ENCODE measurements around the gene OVAAL. TPM values are rescaled to one million over a fixed set of nuclear protein-coding genes. Genes with fewer than 3 reads are reported as not detected.

OVAAL gene
- total and polyA plus RNA-seq, 2 experiments from 2014 or later, result not detected

GRCh38 chr1:180572760-180573159, 14.0 kb downstream of the OVAAL start:
- TF ChIP-seq EZH2 (IDR thresholded peaks at IDR 0.05; ENCODE audit: insufficient read depth, poor library complexity, severe bottlenecking), result no peak
- no peak for TF ChIP-seq EZH2phosphoT487 (IDR thresholded peaks at IDR 0.05; ENCODE audit: insufficient read depth, low read depth)
- no peak overlapping the region for H3K4me3 ChIP-seq
- no peak overlapping the region for H3K9ac ChIP-seq
- no peaks in the 10 kb centered on the region for H3K79me2 ChIP-seq (ENCODE audit: insufficient read depth)
- H3K4me1 ChIP-seq (ENCODE audit: insufficient read depth), result peaks cover 19% of the 10 kb centered on the region
- DNase-seq, result no peak
- H3K27ac ChIP-seq, result no peak overlapping the region
- no peaks in the 10 kb centered on the region for H3K36me3 ChIP-seq (ENCODE audit: low read depth)
- H3F3A ChIP-seq (ENCODE audit: insufficient read depth), result peaks cover 10% of the 10 kb centered on the region
- H3K9me2 ChIP-seq (ENCODE audit: insufficient read depth), result no peaks in the 10 kb centered on the region
- H2AFZ ChIP-seq, result no peak overlapping the region
- no peak overlapping the region for H3K4me2 ChIP-seq (ENCODE audit: unreplicated experiment)
- no peaks in the 10 kb centered on the region for H3K27me3 ChIP-seq (replicated peaks; ENCODE audit: insufficient read depth)
- in situ Hi-C loops (cut with MboI), result no loop called here
- H3K9me3 ChIP-seq (ENCODE audit: low read depth), result no peaks in the 10 kb centered on the region
- 61 to 63% methylated on average over 4 of the region's 4 CpGs for WGBS, 2 experiments (ENCODE audit: low coverage in 1 of 2, low lambda C conversion rate in 2 of 2, missing lambda C conversion rate in 2 of 2)
- no peaks in the 10 kb centered on the region for H4K20me1 ChIP-seq (ENCODE audit: insufficient read depth)

GRCh38 chr1:180574031-180574713, 15.4 kb downstream of the OVAAL start:
- no peaks in the 10 kb centered on the region for H3K27me3 ChIP-seq (replicated peaks; ENCODE audit: insufficient read depth)
- peaks cover 19% of the 10 kb centered on the region for H3K4me1 ChIP-seq (ENCODE audit: insufficient read depth)
- H3K27ac ChIP-seq, result no peak overlapping the region
- H4K20me1 ChIP-seq (ENCODE audit: insufficient read depth), result no peaks in the 10 kb centered on the region
- H3K9ac ChIP-seq, result no peak overlapping the region
- H3F3A ChIP-seq (ENCODE audit: insufficient read depth), result peaks cover 10% of the 10 kb centered on the region
- H3K4me2 ChIP-seq (ENCODE audit: unreplicated experiment), result no peak overlapping the region
- H3K9me2 ChIP-seq (ENCODE audit: insufficient read depth), result no peaks in the 10 kb centered on the region
- no peaks in the 10 kb centered on the region for H3K9me3 ChIP-seq (ENCODE audit: low read depth)
- no peak overlapping the region for H2AFZ ChIP-seq
- no peak for DNase-seq
- H3K36me3 ChIP-seq (ENCODE audit: low read depth), result no peaks in the 10 kb centered on the region
- WGBS, 2 experiments (ENCODE audit: low coverage in 1 of 2, low lambda C conversion rate in 2 of 2, missing lambda C conversion rate in 2 of 2), result 40 to 44% methylated on average over 4 of the region's 4 CpGs
- TF ChIP-seq EZH2 (IDR thresholded peaks at IDR 0.05; ENCODE audit: insufficient read depth, poor library complexity, severe bottlenecking) (no peak), EZH2phosphoT487 (IDR thresholded peaks at IDR 0.05; ENCODE audit: insufficient read depth, low read depth) (no peak)
- H3K79me2 ChIP-seq (ENCODE audit: insufficient read depth), result no peaks in the 10 kb centered on the region
- no peak overlapping the region for H3K4me3 ChIP-seq
- in situ Hi-C loops (cut with MboI), result no loop called here

GRCh38 chr1:180577361-180577760, 18.6 kb downstream of the OVAAL start:
- H3K27me3 ChIP-seq (replicated peaks; ENCODE audit: insufficient read depth), result no peaks in the 10 kb centered on the region
- TF ChIP-seq EZH2phosphoT487 (IDR thresholded peaks at IDR 0.05; ENCODE audit: insufficient read depth, low read depth) (no peak), EZH2 (IDR thresholded peaks at IDR 0.05; ENCODE audit: insufficient read depth, poor library complexity, severe bottlenecking) (no peak)
- no peaks in the 10 kb centered on the region for H4K20me1 ChIP-seq (ENCODE audit: insufficient read depth)
- H3K4me3 ChIP-seq, result no peak overlapping the region
- DNase-seq, result no peak
- WGBS, 2 experiments (ENCODE audit: low coverage in 1 of 2, low lambda C conversion rate in 2 of 2, missing lambda C conversion rate in 2 of 2), result 36 to 42% methylated on average over 3 of the region's 3 CpGs
- H3F3A ChIP-seq (ENCODE audit: insufficient read depth), result peaks cover 6% of the 10 kb centered on the region
- peaks cover 10% of the 10 kb centered on the region; the same call in 1 of the 2 replicates for H3K4me1 ChIP-seq (ENCODE audit: insufficient read depth)
- no peaks in the 10 kb centered on the region for H3K79me2 ChIP-seq (ENCODE audit: insufficient read depth)
- H3K9me3 ChIP-seq (ENCODE audit: low read depth), result no peaks in the 10 kb centered on the region
- H3K9ac ChIP-seq, result no peak overlapping the region
- no peak overlapping the region for H3K27ac ChIP-seq
- no peak overlapping the region for H3K4me2 ChIP-seq (ENCODE audit: unreplicated experiment)
- no peaks in the 10 kb centered on the region for H3K9me2 ChIP-seq (ENCODE audit: insufficient read depth)
- no peaks in the 10 kb centered on the region for H3K36me3 ChIP-seq (ENCODE audit: low read depth)
- H2AFZ ChIP-seq, result no peak overlapping the region
- in situ Hi-C loops (cut with MboI), result no loop called here

GRCh38 chr1:180579961-180580611, 21.3 kb downstream of the OVAAL start:
- Histone ChIP-seq H3K9me2 (ENCODE audit: insufficient read depth) (no peaks in the 10 kb centered on the region), H3K36me3 (ENCODE audit: low read depth) (no peaks in the 10 kb centered on the region), H3K27ac (no peak overlapping the region), H3K27me3 (replicated peaks; ENCODE audit: insufficient read depth) (no peaks in the 10 kb centered on the region), H3K9me3 (ENCODE audit: low read depth) (no peaks in the 10 kb centered on the region), H3K9ac (no peak overlapping the region), H3K4me3 (no peak overlapping the region), H3K79me2 (ENCODE audit: insufficient read depth) (no peaks in the 10 kb centered on the region), H2AFZ (no peak overlapping the region), H3K4me2 (ENCODE audit: unreplicated experiment) (no peak overlapping the region), H3K4me1 (ENCODE audit: insufficient read depth) (peaks cover 14% of the 10 kb centered on the region; the same call in 1 of the 2 replicates), H3F3A (ENCODE audit: insufficient read depth) (peaks cover 11% of the 10 kb centered on the region), H4K20me1 (ENCODE audit: insufficient read depth) (no peaks in the 10 kb centered on the region)
- no peak for TF ChIP-seq EZH2phosphoT487 (IDR thresholded peaks at IDR 0.05; ENCODE audit: insufficient read depth, low read depth)
- no peak for TF ChIP-seq EZH2 (IDR thresholded peaks at IDR 0.05; ENCODE audit: insufficient read depth, poor library complexity, severe bottlenecking)
- in situ Hi-C loops (cut with MboI), result no loop called here
- WGBS, 2 experiments (ENCODE audit: low coverage in 1 of 2, low lambda C conversion rate in 2 of 2, missing lambda C conversion rate in 2 of 2), result 60 to 63% methylated on average over 6 of the region's 6 CpGs
- peak; percentile 37 for DNase-seq
